ENCODE data around the gene CCSER1. TPM values are rescaled to one million over a fixed set of nuclear protein-coding genes. Genes with fewer than 3 reads are reported as not detected.

Gene CCSER1
- total and polyA plus RNA-seq, 2 of the 8 experiments (the other 6 are each of a cell fraction or from before 2014, with no cell fraction given) = 0.26 to 0.84 TPM

DNA sequence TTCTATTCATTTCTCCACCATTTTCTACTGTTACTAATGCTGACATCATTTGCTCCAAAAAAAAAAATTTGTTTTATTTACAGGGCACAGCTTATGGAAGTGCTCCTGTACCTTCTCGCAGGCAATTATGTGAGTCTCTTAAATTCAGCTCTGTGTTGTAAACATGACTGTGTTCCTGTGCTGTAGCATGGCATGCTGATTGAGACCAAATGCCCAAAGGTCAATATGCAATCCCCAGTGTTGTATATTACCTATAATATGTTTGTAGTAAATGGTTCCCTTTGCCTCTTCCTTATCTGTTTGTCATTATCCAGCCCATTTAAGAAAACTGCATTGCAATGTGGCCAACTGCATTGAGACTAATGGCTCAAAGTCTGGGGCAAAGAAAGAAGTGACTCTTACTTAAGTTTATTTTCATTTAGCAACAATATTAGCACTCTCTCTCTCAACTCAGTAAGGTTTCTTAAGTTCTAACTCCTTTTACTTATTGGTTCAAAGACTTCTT is 1156.6 kb downstream of the CCSER1 start:
- no peaks in the 10 kb centered on the region for H3K9me3 ChIP-seq (ENCODE audit: insufficient read depth in 2 of 2, low read depth in 1 of 2, low read length in 1 of 2)
- no peak overlapping the region for H2AK5ac ChIP-seq (ENCODE audit: low read depth, low read length)
- TF ChIP-seq CHD2 (IDR thresholded peaks at IDR 0.05; ENCODE audit: low read length) = no peak
- no peak for TF ChIP-seq HDAC2 (IDR thresholded peaks at IDR 0.05; ENCODE audit: borderline replicate concordance in 1 of 2, low read depth in 2 of 2, low read length in 2 of 2)
- no peak for TF ChIP-seq POLR2A (IDR thresholded peaks at IDR 0.05; ENCODE audit: control extremely low read depth in 1 of 2, low read depth in 2 of 2, low read length in 2 of 2)
- no peak for TF ChIP-seq CREB1 (IDR thresholded peaks at IDR 0.05)
- H2AFZ ChIP-seq (ENCODE audit: low read length) = peak overlapping the region; percentile 5; the same call in 1 of the 2 replicates
- CTCF ChIA-PET (ENCODE audit: partially characterized antibody) = interaction anchor here (0.8 kb wide), 1 partner anchor 112 kb away, joined by 3 read pairs; no protein-coding TSS in a partner anchor
- H4K8ac ChIP-seq (ENCODE audit: extremely low read depth, insufficient read depth, low read length) = no peak overlapping the region
- FAIRE-seq (no peak), DNase-seq (ENCODE audit: low read depth in 1 of 2, low spot score in 2 of 2) (no peak)
- no peak overlapping the region for H3K56ac ChIP-seq (replicated peaks; ENCODE audit: insufficient read length, low read depth, low read length)
- H2BK20ac ChIP-seq (ENCODE audit: low read length) = no peak overlapping the region
- no peak overlapping the region for H3K14ac ChIP-seq (ENCODE audit: insufficient read length)
- no peaks in the 10 kb centered on the region for H4K20me1 ChIP-seq (replicated peaks in 1 of 2; ENCODE audit: control insufficient read depth in 1 of 2, insufficient read depth in 2 of 2, low read length in 2 of 2)
- no peak overlapping the region for H3K4ac ChIP-seq (replicated peaks; ENCODE audit: insufficient read length, low read depth, low read length)
- WGBS, 2 experiments (ENCODE audit: extremely low coverage in 1 of 2, insufficient coverage in 1 of 2, insufficient read length in 1 of 2, insufficient replicate concordance in 2 of 2, low coverage in 1 of 2, low lambda C conversion rate in 2 of 2, missing lambda C conversion rate in 1 of 2) = 88% methylated on average over 1 of the region's 1 CpG; no CpG with 5 or more reads in 1 of the 2 experiments
- H3K23ac ChIP-seq (ENCODE audit: insufficient read length) = no peak overlapping the region
- H2BK120ac ChIP-seq (replicated peaks; ENCODE audit: low read depth, low read length) = no peak overlapping the region
- peaks cover 0 to 7% (median 0%) of the 10 kb centered on the region in 4 experiments; a peak in 2 of 7 replicates for H3K4me1 ChIP-seq (replicated peaks in 1 of 4; ENCODE audit: control insufficient read depth in 3 of 4, insufficient read depth in 4 of 4, low read length in 3 of 4)
- no peak overlapping the region for H2BK5ac ChIP-seq (ENCODE audit: low read depth, low read length)
- no peak overlapping the region for H3K4me3 ChIP-seq (ENCODE audit: extremely low read depth in 1 of 4, insufficient read depth in 2 of 4, low read depth in 3 of 4, low read length in 4 of 4)
- no peak overlapping the region for H3K9ac ChIP-seq (replicated peaks in 1 of 4; ENCODE audit: extremely low read depth in 1 of 4, low read depth in 3 of 4, low read length in 3 of 4)
- H3K18ac ChIP-seq (ENCODE audit: extremely low read depth, low read length) = no peak overlapping the region
- H4K5ac ChIP-seq (ENCODE audit: insufficient read length, low read depth, low read length) = no peak overlapping the region
- POLR2A ChIA-PET (ENCODE audit: partially characterized antibody) = no interaction called here
- no peak overlapping the region for H3K27ac ChIP-seq (ENCODE audit: low read depth, low read length)
- H3K79me2 ChIP-seq (ENCODE audit: control insufficient read depth in 1 of 2, insufficient read depth in 2 of 2, low read length in 2 of 2) = no peaks in the 10 kb centered on the region
- H4K91ac ChIP-seq (replicated peaks; ENCODE audit: insufficient read length, low read length) = no peak overlapping the region
- no peak overlapping the region for H2BK12ac ChIP-seq (ENCODE audit: low read depth, low read length)
- no peaks in the 10 kb centered on the region for H3K79me1 ChIP-seq (ENCODE audit: low read depth, low read length)
- H3K23me2 ChIP-seq (ENCODE audit: low read depth, low read length) = no peaks in the 10 kb centered on the region
- H3K4me2 ChIP-seq (ENCODE audit: insufficient read depth in 1 of 2, low read depth in 2 of 2, low read length in 2 of 2) = no peak overlapping the region
- H3K36me3 ChIP-seq (ENCODE audit: control insufficient read depth in 2 of 4, insufficient read depth in 4 of 4, low read length in 3 of 4) = no peaks in the 10 kb centered on the region
- no peaks in the 10 kb centered on the region for H3K27me3 ChIP-seq (replicated peaks in 1 of 4; ENCODE audit: control insufficient read depth in 3 of 4, extremely low read depth in 1 of 4, insufficient read depth in 3 of 4, low read length in 3 of 4)
- no peak overlapping the region for H2BK15ac ChIP-seq (ENCODE audit: low read length)
